GM21825 (cell line): ENCODE data around the gene PAPOLB.
"Not testable (repeated sequence)": the region's sequence is repeated elsewhere in the genome, so short reads cannot be mapped to it uniquely, and the experiment has no call there.

Source experiments
- ATAC-seq: cut with Tn5 transposase; IDR thresholded peaks from one replicate; pipeline ENCODE4 v1.9.1; 2021; ENCODE audit warnings: mild to moderate bottlenecking, moderate library complexity; ENCODE audit not compliant: unreplicated experiment

Gene PAPOLB

GRCh38 chr7:4861673-4862072, at the start of gene PAPOLB:
PAPOLB (minus strand) TSS chr7:4862030; CDS start chr7:4861810, 220 bp downstream.
- no peak for ATAC-seq

GRCh38 chr7:4911111-4911828, 49.4 kb upstream of the PAPOLB start:
- no peak for ATAC-seq

GRCh38 chr7:4906682-4907081, 44.9 kb upstream of the PAPOLB start:
- ATAC-seq: no peak

GRCh38 chr7:4905171-4905570, 43.3 kb upstream of the PAPOLB start:
- no peak for ATAC-seq

- no peak for ATAC-seq
Measured at GRCh38 chr7:4904346-4904745, 42.5 kb upstream of the PAPOLB start.

- no peak for ATAC-seq
Measured at GRCh38 chr7:4895766-4896165, 33.9 kb upstream of the PAPOLB start.

GRCh38 chr7:4894482-4894881, 32.7 kb upstream of the PAPOLB start:
- no peak for ATAC-seq

GRCh38 chr7:4893929-4894475, 32.2 kb upstream of the PAPOLB start:
- ATAC-seq: no peak

- not testable (repeated sequence) for ATAC-seq
Measured at GRCh38 chr7:4893188-4893587, 31.4 kb upstream of the PAPOLB start.

- ATAC-seq: not testable (repeated sequence)
Measured at GRCh38 chr7:4891522-4891921, 29.7 kb upstream of the PAPOLB start.

GRCh38 chr7:4889682-4890081, 27.9 kb upstream of the PAPOLB start:
- no peak for ATAC-seq

- no peak for ATAC-seq
Measured at GRCh38 chr7:4888161-4888560, 26.3 kb upstream of the PAPOLB start.

GRCh38 chr7:4886671-4887070, 24.8 kb upstream of the PAPOLB start:
- no peak for ATAC-seq

GRCh38 chr7:4885317-4885807, 23.5 kb upstream of the PAPOLB start:
- no peak for ATAC-seq

- ATAC-seq: no peak
Measured at GRCh38 chr7:4884164-4884563, 22.3 kb upstream of the PAPOLB start.

- ATAC-seq: peak; percentile 81
Measured at GRCh38 chr7:4883372-4884144, 21.7 kb upstream of the PAPOLB start, which contains the start of gene RADIL. RADIL (minus strand) TSS chr7:4883716; CDS start chr7:4878139, 5,577 bp downstream.

- no peak for ATAC-seq
Measured at GRCh38 chr7:4883033-4883371, 21.2 kb upstream of the PAPOLB start.

GRCh38 chr7:4882169-4883032, 20.6 kb upstream of the PAPOLB start:
- ATAC-seq: no peak

GRCh38 chr7:4880218-4880617, 18.4 kb upstream of the PAPOLB start:
- ATAC-seq: no peak

GRCh38 chr7:4879396-4880081, 17.7 kb upstream of the PAPOLB start:
- no peak for ATAC-seq
